OCI-LY7 (cell line): ENCODE results near the gene TULP1. TPM values are rescaled to one million over a fixed set of nuclear protein-coding genes. Genes with fewer than 3 reads are reported as not detected.

ENCODE experiments used
- Bru-seq: library from RNA; stranded (reverse); fragments of 400-500 nt; gene quantifications from one replicate; lab custom pipeline; 2021; lab: Mats Ljungman, UMichigan
- BruChase-seq, 2 experiments: library from RNA; stranded (reverse); fragments of 400-500 nt; gene quantifications; one replicate each; lab custom pipeline; 2021; lab: Mats Ljungman, UMichigan
- BruUV-seq: library from RNA; stranded (reverse); fragments of 400-500 nt; replicated peaks from 2 replicates; lab custom pipeline; 2021; lab: Mats Ljungman, UMichigan
- CTCF ChIA-PET: fragments of 300-600 bp; sonication (Branson Sonifier 250); formaldehyde crosslinking; loops from one replicate; lab custom pipeline; 2022; ENCODE audit warnings: antibody characterized with exemption; ENCODE audit not compliant: unreplicated experiment; lab: Charles Lee
- POLR2A ChIA-PET: fragments of 300-600 bp; sonication (Branson Sonifier 250); formaldehyde crosslinking; loops from one replicate; lab custom pipeline; 2022; ENCODE audit warnings: antibody characterized with exemption; lab: Charles Lee
- DNase-seq: peaks from one replicate; pipeline ENCODE4 v3.0.0-alpha.2; 2015; ENCODE audit warnings: low spot score
- H2AFZ ChIP-seq: fragments of 200-600 bp; sonication (generic), shearing (Covaris generic); 2 replicates; pipeline ENCODE4 v1.6.1; 2014; ENCODE audit warnings: mild to moderate bottlenecking, antibody characterized with exemption, low read length, moderate library complexity
- H3K27ac ChIP-seq: fragments of 200-600 bp; sonication (generic); 2 replicates; pipeline ENCODE4 v1.5.1; 2014; ENCODE audit warnings: mixed run types, low read depth, mild to moderate bottlenecking, moderate library complexity, low read length, inconsistent platforms; ENCODE audit not compliant: poor library complexity, severe bottlenecking
- H3K36me3 ChIP-seq: fragments of 200-600 bp; sonication (generic); 2 replicates; pipeline ENCODE4 v1.6.1; 2014; ENCODE audit warnings: mild to moderate bottlenecking, antibody characterized with exemption, low read length, moderate library complexity, mixed read lengths; ENCODE audit not compliant: insufficient read depth
- H3K4me1 ChIP-seq: fragments of 200-600 bp; sonication (generic); 2 replicates; pipeline ENCODE4 v1.5.1; 2014; ENCODE audit warnings: mild to moderate bottlenecking, low read length; ENCODE audit not compliant: insufficient read depth, poor library complexity, severe bottlenecking
- H3K4me2 ChIP-seq: fragments of 200-600 bp; sonication (generic); 2 replicates; pipeline ENCODE4 v1.6.1; 2014; ENCODE audit warnings: mild to moderate bottlenecking, low read length
- H3K4me3 ChIP-seq: fragments of 200-600 bp; sonication (generic); 2 replicates; pipeline ENCODE4 v1.5.1; 2014; ENCODE audit warnings: mild to moderate bottlenecking, low read depth, low read length; ENCODE audit not compliant: poor library complexity, severe bottlenecking
- H3K79me2 ChIP-seq: fragments of 200-600 bp; sonication (generic); 2 replicates; pipeline ENCODE4 v1.6.1; 2016; ENCODE audit warnings: low read depth, mild to moderate bottlenecking, low read length, moderate library complexity, mixed read lengths; ENCODE audit not compliant: insufficient read depth
- H3K9me2 ChIP-seq: fragments of 200-600 bp; sonication (generic); 2 replicates; pipeline ENCODE4 v1.6.1; 2016; ENCODE audit warnings: mild to moderate bottlenecking, low read length, mixed read lengths; ENCODE audit not compliant: insufficient read depth
- H3K9me3 ChIP-seq: fragments of 200-600 bp; sonication (generic); 2 replicates; pipeline ENCODE4 v1.6.1; 2014; ENCODE audit warnings: mild to moderate bottlenecking, mixed run types, low read length, mixed read lengths
- H4K20me1 ChIP-seq: fragments of 200-600 bp; sonication (generic); 2 replicates; pipeline ENCODE4 v1.6.1; 2014; ENCODE audit warnings: mild to moderate bottlenecking, antibody characterized with exemption, low read length, moderate library complexity, mixed read lengths; ENCODE audit not compliant: insufficient read depth
- EZH2phosphoT487 ChIP-seq: fragments of 200-600 bp; sonication (generic); IDR thresholded peaks from 2 replicates; pipeline ENCODE4 v1.6.1; 2018; ENCODE audit warnings: low read depth, borderline replicate concordance, mild to moderate bottlenecking, mixed run types, antibody characterized with exemption, low read length, moderate library complexity, mixed read lengths
- intact Hi-C: fragments of 100-400 bp; cut with micrococcal nuclease; formaldehyde crosslinking; loops from one replicate; pipeline ENCODE4 v1.10.0; 2022; ENCODE audit not compliant: unreplicated experiment
- long read RNA-seq: library from polyadenylated mRNA; stranded (forward); transcript quantifications from one replicate; pipeline ENCODE4 v2.0.0, GENCODE V29; 2022
- total RNA-seq, 2 experiments: library from RNA; depleted of rRNA in 1 of 2; stranded (reverse); fragments of >200 nt in 1 of 2; shearing (Covaris generic) in 1 of 2; gene quantifications; 2 replicates each; pipeline ENCODE4 v1.2.3, GENCODE V29; 2014 to 2022
- TF ChIP-seq, protein P1 (sequence below): fragments of 200-600 bp; sonication (generic); conservative IDR thresholded peaks from 2 replicates; pipeline ENCODE4 v1.5.1; 2014; ENCODE audit warnings: mild to moderate bottlenecking, antibody characterized with exemption, low read length, moderate library complexity, mixed read lengths

TULP1 gene
- total RNA-seq (2014; rRNA removed; shearing (Covaris generic)) (not detected in 2 replicates), total RNA-seq (2022) (not detected in 2 replicates), Bru-seq, nascent RNA (not detected), BruChase-seq, experiment 1, labeled RNA remaining after a 6-hour chase (not detected), BruChase-seq, experiment 2, labeled RNA remaining after a 2-hour chase (not detected)
- long read RNA-seq, result 0 reads

DNA sequence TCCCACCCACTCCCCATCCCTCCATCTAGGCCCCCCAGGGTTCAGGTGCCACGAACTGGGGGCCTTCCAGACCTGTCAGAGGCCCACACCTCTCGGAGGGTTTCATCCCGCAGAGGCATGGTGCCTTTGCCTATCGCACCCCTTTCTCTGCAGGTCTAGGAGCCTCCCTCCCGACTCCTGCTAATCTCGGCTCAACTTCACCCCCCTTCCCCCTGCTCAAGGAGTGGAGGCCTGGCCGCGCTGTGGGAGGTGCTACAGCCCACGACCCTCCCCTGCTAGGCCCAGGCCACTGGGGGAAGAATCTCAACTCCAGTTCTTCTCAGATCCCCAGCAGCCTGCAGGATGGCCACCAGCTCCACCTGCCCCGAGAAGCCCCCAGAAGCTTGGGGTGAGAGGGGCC is at the start of gene TULP1:
TSS of gene TULP1 (minus strand) at position 157 of the 400 bp plus-strand sequence. CDS start at position 119, 38 bp downstream.
- intact Hi-C loops, result no loop called here
- BruUV-seq, result no TSS peak
- peaks cover 11% of the 10 kb centered on the region for H3K4me1 ChIP-seq
- H3K79me2 ChIP-seq, result no peaks in the 10 kb centered on the region
- POLR2A ChIA-PET, result no interaction called here
- no peak within 1 kb of the TSS for H3K4me2 ChIP-seq
- no peaks in the 10 kb centered on the region for H3K36me3 ChIP-seq
- H4K20me1 ChIP-seq, result no peaks in the 10 kb centered on the region
- no peak within 1 kb of the TSS for H3K4me3 ChIP-seq
- no peak within 1 kb of the TSS for H3K27ac ChIP-seq
- H2AFZ ChIP-seq, result no peak within 1 kb of the TSS
- H3K9me2 ChIP-seq, result no peaks in the 10 kb centered on the region
- TF ChIP-seq, protein P1, sequence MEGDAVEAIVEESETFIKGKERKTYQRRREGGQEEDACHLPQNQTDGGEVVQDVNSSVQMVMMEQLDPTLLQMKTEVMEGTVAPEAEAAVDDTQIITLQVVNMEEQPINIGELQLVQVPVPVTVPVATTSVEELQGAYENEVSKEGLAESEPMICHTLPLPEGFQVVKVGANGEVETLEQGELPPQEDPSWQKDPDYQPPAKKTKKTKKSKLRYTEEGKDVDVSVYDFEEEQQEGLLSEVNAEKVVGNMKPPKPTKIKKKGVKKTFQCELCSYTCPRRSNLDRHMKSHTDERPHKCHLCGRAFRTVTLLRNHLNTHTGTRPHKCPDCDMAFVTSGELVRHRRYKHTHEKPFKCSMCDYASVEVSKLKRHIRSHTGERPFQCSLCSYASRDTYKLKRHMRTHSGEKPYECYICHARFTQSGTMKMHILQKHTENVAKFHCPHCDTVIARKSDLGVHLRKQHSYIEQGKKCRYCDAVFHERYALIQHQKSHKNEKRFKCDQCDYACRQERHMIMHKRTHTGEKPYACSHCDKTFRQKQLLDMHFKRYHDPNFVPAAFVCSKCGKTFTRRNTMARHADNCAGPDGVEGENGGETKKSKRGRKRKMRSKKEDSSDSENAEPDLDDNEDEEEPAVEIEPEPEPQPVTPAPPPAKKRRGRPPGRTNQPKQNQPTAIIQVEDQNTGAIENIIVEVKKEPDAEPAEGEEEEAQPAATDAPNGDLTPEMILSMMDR, result no peak
- no peak for TF ChIP-seq EZH2phosphoT487
- DNase-seq, result no peak
- CTCF ChIA-PET, result no interaction called here
- no peaks in the 10 kb centered on the region for H3K9me3 ChIP-seq

DNA sequence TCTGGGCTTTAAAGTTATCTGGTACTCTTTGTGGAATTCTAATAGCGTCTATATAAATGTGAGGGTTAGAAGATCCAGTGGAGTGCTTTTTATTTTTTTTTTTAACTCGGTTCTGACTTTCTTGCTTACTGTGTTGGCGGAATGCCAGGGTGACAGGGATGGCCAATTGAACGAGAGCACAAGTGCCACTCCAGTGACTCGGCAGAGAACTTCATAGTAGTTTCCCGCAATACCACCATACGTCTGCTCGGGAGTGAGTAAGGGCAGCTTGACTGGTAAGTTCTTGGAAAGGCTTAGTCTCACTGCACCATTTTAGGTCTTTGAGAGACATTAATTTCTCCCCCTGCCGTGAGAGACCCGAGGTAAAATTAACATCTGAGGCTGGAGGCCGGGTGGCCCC is 49.4 kb upstream of the TULP1 start:
- Histone ChIP-seq H3K4me3 (no peak overlapping the region), H4K20me1 (no peaks in the 10 kb centered on the region), H3K36me3 (no peaks in the 10 kb centered on the region), H2AFZ (no peak overlapping the region), H3K4me2 (no peak overlapping the region), H3K9me2 (no peaks in the 10 kb centered on the region), H3K27ac (no peak overlapping the region), H3K79me2 (no peaks in the 10 kb centered on the region), H3K9me3 (no peaks in the 10 kb centered on the region), H3K4me1 (no peaks in the 10 kb centered on the region)
- TF ChIP-seq, protein P1, result no peak
- no peak for TF ChIP-seq EZH2phosphoT487
- BruUV-seq, result no TSS peak
- intact Hi-C loops, result no loop called here
- POLR2A ChIA-PET, result no interaction called here
- DNase-seq, result no peak
- CTCF ChIA-PET, result no interaction called here

DNA sequence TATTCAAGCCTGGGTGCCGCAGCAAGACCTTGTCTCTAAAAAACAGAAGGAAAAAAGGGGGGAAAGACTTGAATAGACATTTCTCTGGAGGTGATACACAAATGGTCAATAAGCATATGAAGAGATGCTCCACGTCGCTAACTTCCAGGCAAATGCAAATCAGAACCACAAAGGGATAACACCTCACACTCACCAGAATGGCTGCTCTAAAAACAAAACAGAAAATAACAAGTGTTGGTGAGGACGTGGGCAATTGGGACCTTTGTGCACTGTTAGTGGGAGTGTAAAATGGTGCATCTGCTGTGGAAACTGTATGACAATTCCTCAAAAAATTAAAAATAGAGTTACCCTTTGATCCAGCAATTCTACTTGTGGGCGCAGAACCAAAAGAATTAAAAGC is 48.4 kb upstream of the TULP1 start:
- TF ChIP-seq, protein P1, result no peak
- TF ChIP-seq EZH2phosphoT487, result no peak

More for the DNA sequence above, 48.4 kb upstream of the TULP1 start:
- Histone ChIP-seq H3K27ac (no peak overlapping the region), H3K9me2 (no peaks in the 10 kb centered on the region), H3K9me3 (no peaks in the 10 kb centered on the region), H3K4me1 (no peaks in the 10 kb centered on the region), H3K36me3 (no peaks in the 10 kb centered on the region), H3K4me3 (no peak overlapping the region), H3K4me2 (no peak overlapping the region), H4K20me1 (no peaks in the 10 kb centered on the region), H2AFZ (no peak overlapping the region), H3K79me2 (no peaks in the 10 kb centered on the region)
- ChIA-PET CTCF (no interaction called here), POLR2A (interaction anchor here (0.6 to 0.7 kb wide), 2 partner anchors 252 to 688 kb away, joined by 3 to 6 read pairs; no protein-coding TSS in a partner anchor)
- intact Hi-C loops, result no loop called here
- no TSS peak for BruUV-seq
- DNase-seq, result no peak
